K562 (cell line): ENCODE measurements around the gene RPL22. TPM values are rescaled to one million over a fixed set of nuclear protein-coding genes. Genes with fewer than 3 reads are reported as not detected.

Experiments used
- AFF4 ChIP-seq: sonication (generic); formaldehyde crosslinking; IDR thresholded peaks from 2 replicates; pipeline ENCODE4 v1.8.0; 2023; ENCODE audit warnings: mild to moderate bottlenecking, missing genetic modification reagents
- CHD4 ChIP-seq: fragments of 200-600 bp; sonication (generic); IDR thresholded peaks from 3 replicates; pipeline ENCODE4 v1.6.1; 2012; ENCODE audit warnings: low read depth, mild to moderate bottlenecking, mixed read lengths, low read length, inconsistent platforms; ENCODE audit not compliant: insufficient read depth, insufficient replicate concordance, poor library complexity, severe bottlenecking
- DNMT1 ChIP-seq: fragments of 450-650 bp; IDR thresholded peaks from 2 replicates; pipeline ENCODE4 v1.6.1; 2016; ENCODE audit warnings: antibody characterized with exemption, mild to moderate bottlenecking
- FOXM1 ChIP-seq, 2 experiments: fragments of 450-650 bp in 1 of 2; sonication (generic) in 1 of 2; formaldehyde crosslinking in 1 of 2; IDR thresholded peaks; 2 replicates each; pipeline versions ENCODE4 v1.6.1 to v1.9.0; 2017 to 2022; ENCODE audit warnings: low read depth in 2 of 2, mild to moderate bottlenecking in 2 of 2, missing genetic modification reagents in 1 of 2, moderate library complexity in 1 of 2
- FOXP1 ChIP-seq: sonication (generic); formaldehyde crosslinking; IDR thresholded peaks from 2 replicates; pipeline ENCODE4 v1.8.0; 2022; ENCODE audit warnings: mild to moderate bottlenecking, missing genetic modification reagents
- GABPB1 ChIP-seq: sonication (generic); formaldehyde crosslinking; IDR thresholded peaks from 2 replicates; pipeline ENCODE4 v1.8.0; 2022; ENCODE audit warnings: mild to moderate bottlenecking, missing genetic modification reagents
- HDAC8 ChIP-seq: fragments of 450-650 bp; IDR thresholded peaks from 2 replicates; pipeline ENCODE4 v1.6.1; 2016; ENCODE audit warnings: mild to moderate bottlenecking, missing genetic modification characterization, moderate library complexity, missing compliant biosample characterization
- L3MBTL2 ChIP-seq: fragments of 450-650 bp; IDR thresholded peaks from 2 replicates; pipeline ENCODE4 v1.6.1; 2016; ENCODE audit warnings: mild to moderate bottlenecking, moderate library complexity
- MAX ChIP-seq: sonication (generic); formaldehyde crosslinking; IDR thresholded peaks from 2 replicates; pipeline ENCODE4 v1.9.0; 2022; ENCODE audit warnings: mild to moderate bottlenecking, missing genetic modification reagents
- NUFIP1 ChIP-seq: fragments of 450-650 bp; IDR thresholded peaks from 2 replicates; pipeline ENCODE4 v1.6.1; 2018; ENCODE audit not compliant: partially characterized antibody
- PHTF2 ChIP-seq: fragments of 250-450 bp; sonication (Bioruptor Pico); IDR thresholded peaks from 2 replicates; pipeline ENCODE4 v1.5.0; 2021; ENCODE audit warnings: mild to moderate bottlenecking
- SLC30A9 ChIP-seq: fragments of 250-450 bp; sonication (Bioruptor Pico); IDR thresholded peaks from 2 replicates; pipeline ENCODE4 v1.8.0; 2022; ENCODE audit warnings: mild to moderate bottlenecking, moderate library complexity
- SRSF9 ChIP-seq: fragments of 200-400 bp; formaldehyde crosslinking; IDR thresholded peaks from 2 replicates; pipeline ENCODE4 v1.6.1; 2017; ENCODE audit warnings: low read depth, low read length, borderline replicate concordance
- TEAD4 ChIP-seq, 2 experiments: sonication (generic) in 1 of 2; formaldehyde crosslinking in 1 of 2; IDR thresholded peaks; 2 replicates each; pipeline versions ENCODE4 v1.6.1 to v1.8.0; 2012 to 2022; ENCODE audit warnings: borderline replicate concordance in 1 of 2, inconsistent platforms in 1 of 2, low read length in 1 of 2, mild to moderate bottlenecking in 1 of 2, missing genetic modification reagents in 1 of 2
- TFAM ChIP-seq: fragments of 250-450 bp; sonication (Bioruptor Pico); conservative IDR thresholded peaks from 2 replicates; pipeline ENCODE4 v1.5.0; 2021; ENCODE audit warnings: mild to moderate bottlenecking, moderate library complexity
- VEZF1 ChIP-seq: fragments of 200-800 bp; sonication (Bioruptor generic); IDR thresholded peaks from 2 replicates; pipeline ENCODE4 v1.6.1; 2017; ENCODE audit warnings: missing genetic modification characterization, missing compliant biosample characterization
- ZBTB5 ChIP-seq: fragments of 450-650 bp; IDR thresholded peaks from 2 replicates; pipeline ENCODE4 v1.6.1; 2017; ENCODE audit warnings: antibody characterized with exemption
- ZNF384 ChIP-seq: IDR thresholded peaks from 2 replicates; pipeline ENCODE4 v1.6.1; 2012; ENCODE audit warnings: low read depth, low read length, improper control_type of control experiment
- polyA plus RNA-seq, 8 experiments: library from polyadenylated mRNA; depleted of rRNA in 4 of 8; stranded (reverse) in 5 of 8; unstranded in 3 of 8; fragments of >200 nt; fragmentation: Nextera tagmentation in 2 of 8; fragmentation: Illumina TruSeq in 1 of 8; extraction: Ambion mirVana in 2 of 8; extraction: Trizol in 1 of 8; gene quantifications; 2 replicates each; pipeline versions ENCODE4 v1.2.1 to v1.2.3, GENCODE V29; 2011 to 2014; ENCODE audit warnings: inconsistent platforms in 1 of 8, missing spikeins in 1 of 8
- total RNA-seq, 7 experiments: library from RNA; depleted of rRNA in 6 of 7; stranded (reverse); fragments of >200 nt in 6 of 7; fragmentation: Illumina TruSeq in 2 of 7; extraction: Trizol in 2 of 7; gene quantifications; 2 replicates each; pipeline versions ENCODE4 v1.2.1 to v1.2.3, GENCODE V29; 2011 to 2021; ENCODE audit warnings: low replicate concordance in 1 of 7
- TF ChIP-seq, protein P1 (sequence below): sonication (generic); formaldehyde crosslinking; IDR thresholded peaks from 2 replicates; pipeline ENCODE4 v1.9.0; 2022; ENCODE audit warnings: mild to moderate bottlenecking, missing genetic modification reagents

The RPL22 gene
- total and polyA plus RNA-seq, 9 of the 15 experiments (the other 6 are each of a cell fraction or from before 2014, with no cell fraction given) = 467 to 1,165 (median 607) TPM

DNA sequence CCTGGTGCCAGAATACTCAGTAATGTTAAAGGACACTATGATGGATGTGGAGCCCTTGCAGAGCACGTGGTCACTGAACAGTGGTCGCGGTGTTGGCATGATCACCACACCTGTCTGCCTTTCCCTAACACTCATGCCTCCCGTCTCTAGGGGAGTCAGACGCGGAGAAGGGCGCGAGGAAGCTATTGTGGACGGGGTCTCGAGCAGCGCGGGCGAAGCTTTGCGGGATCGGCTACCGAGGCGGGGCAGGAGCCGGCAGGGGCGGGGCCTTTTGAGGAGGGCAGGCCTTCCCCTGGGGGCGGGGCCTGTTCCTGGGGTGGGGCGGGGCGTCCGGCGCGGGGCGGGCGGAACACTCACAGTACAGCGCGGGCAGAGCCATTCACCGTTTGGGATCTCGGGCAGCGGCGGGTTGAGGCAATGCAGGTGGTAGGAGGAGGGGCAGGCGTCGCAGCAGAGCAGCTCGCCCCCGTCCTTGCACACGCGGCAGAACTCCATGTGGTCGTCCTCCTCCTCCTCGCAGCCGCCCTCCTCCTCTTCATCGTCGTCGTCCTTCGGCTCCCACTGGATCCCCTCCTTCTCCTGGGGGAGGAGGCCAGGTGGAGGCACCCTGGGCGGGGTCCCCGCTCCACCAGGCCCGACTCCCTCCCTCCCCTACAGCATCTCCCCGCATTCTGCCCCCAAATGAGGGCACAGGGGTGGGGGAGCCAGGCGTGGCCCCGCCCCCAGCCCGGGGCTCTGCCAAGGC lies 50.7 kb downstream of the RPL22 start (continued):
- no peak for TF ChIP-seq AFF4 (CRISPR knock-in tag)
- no peak for TF ChIP-seq NUFIP1
- TF ChIP-seq, protein P1, sequence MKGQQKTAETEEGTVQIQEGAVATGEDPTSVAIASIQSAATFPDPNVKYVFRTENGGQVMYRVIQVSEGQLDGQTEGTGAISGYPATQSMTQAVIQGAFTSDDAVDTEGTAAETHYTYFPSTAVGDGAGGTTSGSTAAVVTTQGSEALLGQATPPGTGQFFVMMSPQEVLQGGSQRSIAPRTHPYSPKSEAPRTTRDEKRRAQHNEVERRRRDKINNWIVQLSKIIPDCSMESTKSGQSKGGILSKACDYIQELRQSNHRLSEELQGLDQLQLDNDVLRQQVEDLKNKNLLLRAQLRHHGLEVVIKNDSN (CRISPR knock-in tag) = peak; percentile 62
- 0 out of 2 replicates have a peak, but pooled peaks have one; percentile 54 for TF ChIP-seq FOXP1 (CRISPR knock-in tag)
- no peak for TF ChIP-seq ZBTB5
- no peak for TF ChIP-seq CHD4
- TF ChIP-seq VEZF1 (CRISPR knock-in tag) = peak; percentile 51
- peak; percentile 94 for TF ChIP-seq L3MBTL2
- no peak for TF ChIP-seq SRSF9
- TF ChIP-seq DNMT1 = no peak
- no peak for TF ChIP-seq TFAM (CRISPR knock-in tag)
- no peak for TF ChIP-seq TEAD4 (IDR thresholded peaks at IDR 0.05; ENCODE audit: low read length)
- TF ChIP-seq TEAD4 (CRISPR knock-in tag; IDR thresholded peaks at IDR 0.05; ENCODE audit: borderline replicate concordance) = no peak
- TF ChIP-seq FOXM1 (IDR thresholded peaks at IDR 0.05; ENCODE audit: low read depth) = no peak
- no peak for TF ChIP-seq FOXM1 (CRISPR knock-in tag; IDR thresholded peaks at IDR 0.05; ENCODE audit: low read depth)
- no peak for TF ChIP-seq HDAC8 (tag)
- no peak for TF ChIP-seq SLC30A9 (CRISPR knock-in tag)
- TF ChIP-seq ZNF384 = no peak
- TF ChIP-seq PHTF2 (CRISPR knock-in tag) = no peak
- TF ChIP-seq MAX (CRISPR knock-in tag) = peak; percentile 89
- TF ChIP-seq GABPB1 (CRISPR knock-in tag) = no peak
